T47D (cell line): ENCODE measurements around the gene RAPGEF4.
A peak's percentile ranks its signal among the peaks of the same experiment; 100 is the strongest.

Experiments
- DNase-seq, 2 experiments: peaks; one replicate each; pipeline versions ENCODE4 v3.0.0 to v3.0.0-alpha.2; 2011 to 2012; ENCODE audit warnings: low read depth in 1 of 2, low spot score in 1 of 2
- JUND ChIP-seq: IDR thresholded peaks from 2 replicates; pipeline ENCODE4 v1.6.1; 2012; ENCODE audit warnings: low read depth
- in situ Hi-C: cut with HindIII; loops from 2 replicates; pipeline ENCODE4 v1.10.0; 2016; ENCODE audit warnings: low sequenced_read_pairs, low pct_unique_long_range_greater_than_20kb

Gene RAPGEF4

GRCh38 chr2:172976816-172977215, 241.2 kb downstream of the RAPGEF4 start:
- no peak for DNase-seq
- no peak for TF ChIP-seq JUND
- in situ Hi-C loops, result no loop called here

- no peak for TF ChIP-seq JUND
- in situ Hi-C loops, result no loop called here
- no peak for DNase-seq
Observed at GRCh38 chr2:172977270-172978062, 241.8 kb downstream of the RAPGEF4 start.

- DNase-seq, result no peak
- no peak for TF ChIP-seq JUND
- in situ Hi-C loops, result no loop called here
Observed at GRCh38 chr2:172978063-172978383, 242.4 kb downstream of the RAPGEF4 start.

GRCh38 chr2:172985139-172985892, 249.7 kb downstream of the RAPGEF4 start:
- DNase-seq, result peak in 1 of 2 experiments; percentile 50
- in situ Hi-C loops, result no loop called here
- TF ChIP-seq JUND, result no peak

- in situ Hi-C loops, result no loop called here
- no peak for DNase-seq
- no peak for TF ChIP-seq JUND
Observed at GRCh38 chr2:172986040-172986439, 250.4 kb downstream of the RAPGEF4 start.

- in situ Hi-C loops, result no loop called here
- no peak for DNase-seq
Observed at GRCh38 chr2:172988728-172989127, 253.1 kb downstream of the RAPGEF4 start.

GRCh38 chr2:172991031-172991430, 255.4 kb downstream of the RAPGEF4 start:
- no peak for DNase-seq
- in situ Hi-C loops, result no loop called here
- TF ChIP-seq JUND, result no peak

More at GRCh38 chr2:172988728-172989127, 253.1 kb downstream of the RAPGEF4 start:
- no peak for TF ChIP-seq JUND

GRCh38 chr2:172993139-172993538, 257.5 kb downstream of the RAPGEF4 start:
- TF ChIP-seq JUND, result no peak
- DNase-seq, result no peak
- in situ Hi-C loops, result no loop called here

- in situ Hi-C loops, result no loop called here
- DNase-seq, result no peak
- TF ChIP-seq JUND, result no peak
Observed at GRCh38 chr2:172993931-172994717, 258.5 kb downstream of the RAPGEF4 start.

- DNase-seq, result no peak
- TF ChIP-seq JUND, result no peak
- in situ Hi-C loops, result no loop called here
Observed at GRCh38 chr2:172994864-172995263, 259.2 kb downstream of the RAPGEF4 start.

- TF ChIP-seq JUND, result no peak
- in situ Hi-C loops, result no loop called here
- DNase-seq, result no peak
Observed at GRCh38 chr2:172995323-172996244, 259.9 kb downstream of the RAPGEF4 start.
